Measurements from ENCODE around the gene ACO1.

Gene ACO1

DNA sequence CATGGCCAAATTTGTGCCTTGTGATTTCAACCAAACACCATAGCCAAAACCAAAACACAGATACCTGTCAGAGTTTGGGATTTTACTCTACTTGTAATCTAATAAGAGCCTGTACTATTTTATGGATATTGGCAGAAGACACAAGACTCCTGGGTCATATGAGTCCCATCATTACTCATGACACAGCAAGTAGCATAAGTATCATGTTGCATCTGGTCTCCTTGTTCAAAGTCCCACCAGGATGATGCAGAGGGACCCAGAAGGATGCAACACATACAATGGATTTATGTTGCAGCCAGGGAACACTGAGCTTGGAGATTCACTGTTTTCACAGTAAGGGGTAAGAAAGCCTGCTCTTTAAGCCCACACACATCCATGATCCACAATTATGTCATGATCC, 13.2 kb upstream of the ACO1 start:
- TF ChIP-seq CTCF (conservative IDR thresholded peaks at IDR 0.05): no peak
- H3K27ac ChIP-seq: no peak overlapping the region

DNA sequence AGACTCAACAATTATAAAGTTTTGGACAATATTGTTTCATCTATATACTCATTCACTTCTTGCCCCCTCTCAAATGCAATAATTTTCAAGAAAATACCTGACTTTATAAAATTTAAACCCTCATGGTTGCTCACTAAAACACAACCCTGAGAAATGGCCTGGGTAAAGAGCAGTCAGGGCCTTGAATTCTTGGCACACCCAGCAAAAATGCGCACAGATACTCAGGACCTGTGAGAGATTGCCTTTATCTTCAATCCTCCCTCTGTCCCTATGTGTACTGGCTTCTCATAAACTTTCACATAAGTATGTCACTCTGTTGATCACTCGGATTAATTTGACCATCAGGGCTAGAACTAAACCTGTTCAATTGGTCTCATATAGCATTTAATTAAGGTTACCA, 12.8 kb upstream of the ACO1 start:
- H3K27ac ChIP-seq: no peak overlapping the region
- no peak for TF ChIP-seq CTCF (conservative IDR thresholded peaks at IDR 0.05)

DNA sequence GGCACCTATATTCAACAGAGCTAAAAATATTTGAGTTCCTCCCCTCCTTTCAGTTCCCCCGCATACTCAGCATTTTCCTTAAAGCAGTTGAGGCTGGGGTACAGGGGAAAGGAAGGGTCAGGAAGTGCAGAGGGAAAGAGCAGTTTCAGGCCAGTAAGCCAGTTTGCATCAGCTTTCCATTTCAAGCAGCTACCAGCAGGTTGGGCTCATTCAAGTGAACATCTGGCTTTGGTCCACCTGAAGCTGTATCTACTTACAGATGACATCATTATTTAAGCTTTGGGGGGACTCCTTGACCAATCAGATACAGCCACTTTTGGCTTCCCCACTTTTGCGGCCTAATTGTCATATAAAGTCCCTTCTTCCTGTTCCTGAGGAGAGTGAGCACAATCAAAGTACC, 8.2 kb upstream of the ACO1 start:
- no peak overlapping the region for H3K27ac ChIP-seq
- no peak for TF ChIP-seq CTCF (conservative IDR thresholded peaks at IDR 0.05)

DNA sequence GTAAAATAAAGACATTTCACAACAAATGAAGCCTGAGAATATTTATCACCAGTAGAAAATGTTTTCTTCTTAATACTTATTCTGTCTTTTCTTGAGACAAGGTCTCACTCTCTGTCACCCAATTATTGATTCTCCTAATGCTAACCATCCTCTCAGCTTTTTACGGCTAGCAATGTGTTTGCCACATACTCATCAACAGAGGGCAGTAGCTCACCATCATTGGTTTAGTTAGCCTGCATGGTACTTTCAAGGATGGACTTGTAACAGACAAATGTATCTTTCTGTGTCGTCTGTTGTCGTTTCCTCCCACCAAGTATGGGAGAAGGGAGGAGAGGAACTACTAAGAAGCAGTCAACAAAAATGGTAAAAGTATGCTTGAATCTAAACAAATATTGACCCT, 5.9 kb upstream of the ACO1 start:
- TF ChIP-seq CTCF (conservative IDR thresholded peaks at IDR 0.05): peak; percentile 85
- no peak overlapping the region; the same call in 1 of the 2 replicates for H3K27ac ChIP-seq

DNA sequence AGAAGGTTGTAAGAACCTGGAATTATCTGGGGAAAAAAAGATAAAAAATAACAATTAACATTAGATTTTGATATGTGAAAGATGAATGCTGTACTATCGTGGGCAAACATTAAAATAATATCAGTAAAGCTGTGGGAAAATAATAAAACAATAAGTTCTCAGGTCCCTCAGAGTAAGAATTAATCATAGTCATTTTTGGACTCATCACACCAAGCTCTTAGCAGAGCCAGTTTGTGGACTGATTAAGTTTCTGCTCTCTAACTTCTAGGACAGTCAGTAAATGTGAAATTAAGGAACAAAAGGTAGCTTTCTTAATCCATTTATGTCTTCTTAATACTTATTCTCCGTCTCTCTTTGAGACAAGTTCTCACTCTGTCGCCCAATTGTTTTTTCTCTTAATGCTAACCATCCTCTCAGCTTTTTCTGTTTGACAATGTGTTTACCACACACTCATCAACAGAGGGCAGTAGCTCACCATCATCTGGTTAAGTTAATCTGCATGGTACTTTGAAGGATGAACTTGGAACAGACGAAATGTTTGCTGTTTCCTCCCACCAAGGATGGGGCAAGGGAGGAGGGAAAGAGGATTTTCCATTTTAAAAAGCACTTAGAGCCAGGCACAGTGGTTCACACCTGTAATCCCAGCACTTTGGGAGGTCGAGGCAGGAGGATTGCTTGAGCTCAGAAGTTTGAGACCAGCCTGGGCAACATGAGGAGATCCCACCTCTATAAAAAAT, 5.3 kb upstream of the ACO1 start:
- peak; percentile 83 for TF ChIP-seq CTCF (conservative IDR thresholded peaks at IDR 0.05)
- H3K27ac ChIP-seq: no peak overlapping the region; the same call in 1 of the 2 replicates

DNA sequence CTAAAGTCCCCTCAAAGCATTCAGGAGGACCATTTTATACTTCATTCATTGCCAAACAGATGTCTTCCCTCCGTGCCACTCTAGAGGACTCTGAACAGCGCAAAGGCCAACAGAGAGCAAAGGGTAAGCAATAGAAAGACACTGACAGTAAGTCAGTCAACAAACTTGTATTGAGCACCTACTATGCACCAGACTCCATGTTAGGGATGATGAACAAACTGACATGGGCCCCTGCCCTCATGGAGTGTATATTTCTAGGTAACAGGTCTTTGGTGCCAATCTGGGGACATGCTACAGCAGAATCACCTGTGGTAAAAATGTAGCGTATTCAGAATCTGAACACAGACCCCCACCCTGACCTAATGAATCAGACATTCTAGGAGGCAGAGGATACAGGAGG, 3.5 kb upstream of the ACO1 start:
- TF ChIP-seq CTCF (conservative IDR thresholded peaks at IDR 0.05): no peak
- H3K27ac ChIP-seq: no peak overlapping the region

- no peak for TF ChIP-seq CTCF (conservative IDR thresholded peaks at IDR 0.05)
- H3K27ac ChIP-seq: no peak overlapping the region
Observed at GRCh38 chr9:32382565-32383320, 1.7 kb upstream of the ACO1 start.

Data from VCaP (cell line).